HG02970 (cell line): ENCODE data around the gene KNL1.
"Not testable (repeated sequence)": the region's sequence is repeated elsewhere in the genome, so short reads cannot be mapped to it uniquely, and the experiment has no call there.

ENCODE experiments used
- ATAC-seq: cut with Tn5 transposase; IDR thresholded peaks from one replicate; pipeline ENCODE4 v1.9.1; 2021; ENCODE audit warnings: mild to moderate bottlenecking, moderate library complexity, moderate number of reproducible peaks; ENCODE audit not compliant: unreplicated experiment, low FRiP score

The KNL1 gene

GRCh38 chr15:40660686-40661085 is 66.6 kb downstream of the KNL1 start:
- no peak for ATAC-seq

DNA sequence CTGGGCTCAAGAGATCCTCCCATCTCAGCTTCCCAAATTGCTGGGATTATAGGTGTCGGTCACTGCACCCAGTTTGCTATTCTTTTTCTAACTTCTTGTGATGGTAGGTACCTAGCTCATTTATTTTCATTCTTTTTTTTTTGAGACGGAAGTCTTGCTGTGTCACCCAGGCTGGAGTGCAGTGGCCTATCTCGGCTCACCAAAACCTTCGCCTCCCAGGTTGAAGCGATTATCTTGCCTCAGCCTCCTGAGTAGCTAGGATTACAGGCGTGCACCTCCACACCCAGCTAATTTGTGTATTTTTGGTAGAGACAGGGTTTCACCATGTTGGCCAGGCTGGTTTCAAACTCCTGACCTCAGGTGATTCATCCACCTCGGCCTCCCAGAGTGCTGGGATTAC is 70.9 kb downstream of the KNL1 start:
- no peak for ATAC-seq

GRCh38 chr15:40676290-40676689 is 82.2 kb downstream of the KNL1 start:
- not testable (repeated sequence) for ATAC-seq

- ATAC-seq = not testable (repeated sequence)
Observed at GRCh38 chr15:40676906-40677305, 82.9 kb downstream of the KNL1 start.

DNA sequence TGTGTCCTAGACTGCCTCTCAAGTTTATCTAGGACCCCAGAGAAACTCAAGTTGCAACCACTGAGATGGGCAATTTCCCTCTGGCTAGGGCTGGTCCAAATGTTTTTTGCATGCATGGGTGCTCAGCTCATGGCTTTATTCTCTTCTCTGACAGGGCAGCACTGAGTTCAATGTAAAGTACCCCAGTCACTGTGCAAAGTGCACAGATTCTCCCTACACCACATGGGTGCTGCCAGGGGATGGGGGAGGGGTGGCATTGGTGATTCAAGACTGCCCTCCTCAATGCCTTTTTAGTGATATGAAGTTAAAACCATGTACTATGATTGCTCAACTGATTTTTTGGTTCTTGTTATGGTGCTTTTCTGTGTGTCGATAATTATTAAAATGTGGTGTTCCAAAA is 86.1 kb downstream of the KNL1 start:
- no peak for ATAC-seq

DNA sequence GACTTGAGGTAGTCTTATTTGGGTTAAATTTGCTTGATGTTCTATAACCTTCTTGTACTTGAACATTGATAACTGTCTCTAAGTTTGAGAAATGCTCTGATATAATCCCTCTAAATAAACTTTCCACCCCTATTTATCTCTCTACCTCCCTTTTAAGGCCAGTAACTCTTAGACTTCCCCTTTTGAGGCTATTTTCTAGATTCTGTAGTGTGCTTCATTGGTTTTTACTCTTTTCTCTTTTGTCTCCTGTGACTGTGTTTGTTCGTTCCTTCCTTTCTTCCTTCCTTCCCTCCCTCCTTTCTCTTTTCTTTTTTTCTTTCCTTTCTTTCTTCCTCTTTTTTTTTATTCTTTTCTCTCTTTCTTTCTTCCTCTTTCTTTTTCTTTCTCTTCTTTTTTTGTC is 86.9 kb downstream of the KNL1 start:
- not testable (repeated sequence) for ATAC-seq

DNA sequence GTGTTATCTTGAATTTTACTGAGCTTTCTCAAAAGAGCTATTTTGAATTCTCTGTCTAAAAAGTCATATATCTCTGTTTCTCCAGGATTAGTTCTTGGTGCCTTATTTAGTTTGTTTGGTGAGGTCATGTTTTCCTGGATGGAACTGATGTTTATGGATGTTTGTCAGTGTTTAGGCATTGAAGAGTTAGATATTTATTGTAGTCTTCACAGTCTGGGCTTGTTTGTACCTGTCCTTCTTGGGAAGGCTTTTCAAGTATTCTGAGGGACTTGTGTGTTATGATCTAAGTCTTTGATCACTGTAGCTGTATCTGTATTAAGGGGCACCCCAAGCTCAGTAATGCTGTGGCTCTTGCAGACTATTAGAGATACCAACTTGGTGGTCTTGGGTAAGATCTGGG is 90.3 kb downstream of the KNL1 start:
- ATAC-seq = no peak

DNA sequence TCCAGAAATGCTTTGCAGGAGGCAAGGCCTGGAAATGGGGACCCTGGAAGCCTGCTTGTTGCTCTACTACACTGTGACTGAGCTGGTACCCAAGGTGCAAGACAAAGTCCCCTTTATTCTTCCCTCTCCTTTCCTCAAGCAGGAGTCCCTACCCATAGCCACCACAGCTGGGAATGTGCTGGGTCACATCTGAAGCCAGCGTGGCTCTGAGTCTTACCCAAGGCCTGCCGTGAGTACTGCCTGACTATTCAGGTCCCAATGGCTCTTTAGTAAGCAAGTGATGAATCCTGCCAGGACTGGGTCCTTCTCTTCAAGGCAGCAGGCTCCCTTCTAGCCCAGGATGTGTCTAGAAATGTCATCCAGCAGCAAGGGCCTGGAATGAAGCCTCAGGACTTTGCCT is 91.3 kb downstream of the KNL1 start:
- ATAC-seq = no peak

DNA sequence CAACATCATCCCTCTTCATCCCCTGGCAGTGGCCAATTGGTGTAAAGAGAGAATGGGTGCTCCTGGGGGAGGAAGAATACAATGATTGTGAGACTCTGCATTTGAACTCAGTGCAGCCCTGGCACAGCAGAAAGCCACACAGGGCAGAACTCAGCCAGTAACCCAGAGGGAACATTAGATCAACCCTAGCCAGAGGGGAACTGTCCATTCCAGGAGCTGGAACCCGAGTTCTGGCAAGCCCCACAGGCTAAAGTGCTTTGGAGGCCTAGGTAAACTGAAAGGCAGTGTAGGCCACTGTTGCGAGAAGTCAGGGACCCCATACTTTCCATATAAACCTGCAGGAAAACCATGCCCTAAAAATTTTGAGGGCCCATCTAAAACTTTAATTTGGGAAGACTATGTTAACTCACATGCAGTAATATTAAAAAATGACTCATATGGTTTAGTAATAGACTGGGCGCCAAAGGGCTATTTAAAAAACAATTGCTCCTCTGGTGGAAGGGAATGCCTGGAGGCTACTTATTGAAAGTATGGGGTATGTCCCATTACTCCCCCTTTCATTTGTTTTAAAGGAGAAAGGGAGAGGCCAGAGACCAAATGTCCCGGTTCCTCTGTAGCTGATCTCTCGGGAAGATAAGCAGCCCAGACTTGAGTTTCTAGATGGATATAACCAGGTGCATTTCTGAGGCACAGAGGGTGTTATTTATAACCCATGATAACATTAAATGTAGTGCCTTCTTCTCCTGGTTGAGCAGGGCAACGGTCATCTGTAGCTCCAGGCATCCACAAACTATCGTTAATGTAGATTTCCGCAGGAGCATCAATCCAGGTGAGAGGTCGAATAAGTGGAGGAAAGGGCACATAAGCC is 95.1 kb downstream of the KNL1 start:
- ATAC-seq = no peak

DNA sequence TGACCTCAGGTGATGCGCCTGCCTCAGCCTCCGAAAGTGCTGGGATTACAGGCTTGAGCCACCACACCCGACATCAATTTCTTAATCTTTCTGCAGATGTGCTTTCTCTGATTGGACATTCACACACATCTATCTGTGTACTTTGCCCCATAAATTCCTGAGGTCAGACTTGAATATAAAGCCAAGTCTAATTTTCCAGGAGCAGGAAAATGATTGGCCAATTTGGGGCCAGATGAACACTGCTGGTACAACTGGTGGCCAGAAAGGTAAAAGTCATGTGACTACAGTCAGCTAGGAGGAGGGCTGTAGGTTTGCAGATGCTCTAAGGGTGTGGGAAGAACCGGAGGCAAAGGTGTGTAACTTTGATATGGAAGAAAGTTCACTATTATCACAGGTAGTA is 97.7 kb downstream of the KNL1 start:
- no peak for ATAC-seq

DNA sequence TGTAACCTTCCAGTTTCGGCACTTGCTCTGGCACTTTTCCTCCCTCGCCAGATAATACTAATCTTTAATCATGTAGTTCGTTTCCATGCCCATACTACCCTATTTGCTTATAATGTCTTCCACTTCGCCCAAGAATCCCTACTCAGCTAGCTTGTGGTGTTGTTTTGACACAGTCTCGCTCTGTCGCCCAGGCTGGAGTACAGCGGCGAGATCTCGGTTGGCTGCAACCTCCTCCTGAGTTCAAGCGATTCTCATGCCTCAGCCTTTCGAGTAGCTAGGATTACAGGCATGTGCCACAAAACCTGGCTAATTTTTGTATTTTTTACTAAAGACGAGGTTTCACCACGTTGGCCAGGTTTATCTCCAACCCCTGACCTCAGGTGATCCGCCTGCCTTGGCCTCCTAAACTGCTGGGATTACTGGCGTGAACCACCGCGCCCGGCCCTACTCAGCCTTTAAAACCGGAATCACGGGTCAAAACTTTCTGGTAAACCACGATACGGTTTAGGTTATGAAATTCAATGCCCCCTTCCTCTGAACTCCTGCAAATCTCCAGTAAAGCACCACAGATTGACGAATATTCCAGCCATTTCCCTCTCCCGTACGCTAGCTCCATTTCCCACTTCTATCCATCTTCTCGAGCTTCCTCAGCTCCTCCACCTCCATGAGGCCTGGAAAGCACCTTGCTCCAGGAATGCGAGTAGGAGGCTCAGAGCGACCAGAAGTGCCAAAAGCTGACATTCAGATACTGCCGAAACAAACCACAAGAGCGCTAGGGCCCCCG is 100.0 kb downstream of the KNL1 start:
- ATAC-seq = no peak

DNA sequence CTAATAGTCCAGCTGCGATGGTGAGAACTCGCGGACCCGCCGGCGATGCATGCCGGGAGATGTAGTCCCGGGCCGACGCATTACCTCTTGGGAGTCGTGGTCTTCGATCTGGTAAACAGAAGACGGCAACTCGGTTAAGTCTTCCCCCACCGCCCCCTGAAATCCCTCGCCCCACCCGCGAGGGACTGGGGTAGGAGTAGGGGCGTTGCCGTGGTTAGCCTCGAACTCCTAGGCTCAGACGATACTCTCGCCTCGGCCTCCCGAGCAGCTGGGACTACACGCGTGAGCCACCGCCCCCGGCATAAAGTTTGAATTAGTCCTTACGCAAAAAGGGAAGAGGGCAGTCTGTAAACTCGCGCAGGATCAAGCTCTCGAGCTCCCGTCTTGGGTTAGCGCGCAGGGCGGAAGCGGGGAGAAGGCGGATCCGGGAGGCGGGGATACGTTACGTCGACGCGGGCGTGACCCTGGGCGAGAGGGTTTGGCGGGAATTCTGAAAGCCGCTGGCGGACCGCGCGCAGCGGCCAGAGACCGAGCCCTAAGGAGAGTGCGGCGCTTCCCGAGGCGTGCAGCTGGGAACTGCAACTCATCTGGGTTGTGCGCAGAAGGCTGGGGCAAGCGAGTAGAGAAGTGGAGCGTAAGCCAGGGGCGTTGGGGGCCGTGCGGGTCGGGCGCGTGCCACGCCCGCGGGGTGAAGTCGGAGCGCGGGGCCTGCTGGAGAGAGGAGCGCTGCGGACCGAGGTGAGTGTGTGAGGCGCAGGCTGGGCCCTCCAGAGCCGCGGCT is 100.8 kb downstream of the KNL1 start, which contains the start of gene RAD51:
Gene RAD51, plus strand, starts transcription at position 487 of the 781 bp plus-strand sequence. CDS start 3,585 bp downstream, outside the sequence.
- ATAC-seq = peak; percentile 78

- no peak for ATAC-seq
Observed at GRCh38 chr15:40695469-40695890, 101.4 kb downstream of the KNL1 start.

- ATAC-seq = no peak
Observed at GRCh38 chr15:40696228-40696627, 102.2 kb downstream of the KNL1 start.

- no peak for ATAC-seq
Observed at GRCh38 chr15:40697916-40698315, 103.9 kb downstream of the KNL1 start.

DNA sequence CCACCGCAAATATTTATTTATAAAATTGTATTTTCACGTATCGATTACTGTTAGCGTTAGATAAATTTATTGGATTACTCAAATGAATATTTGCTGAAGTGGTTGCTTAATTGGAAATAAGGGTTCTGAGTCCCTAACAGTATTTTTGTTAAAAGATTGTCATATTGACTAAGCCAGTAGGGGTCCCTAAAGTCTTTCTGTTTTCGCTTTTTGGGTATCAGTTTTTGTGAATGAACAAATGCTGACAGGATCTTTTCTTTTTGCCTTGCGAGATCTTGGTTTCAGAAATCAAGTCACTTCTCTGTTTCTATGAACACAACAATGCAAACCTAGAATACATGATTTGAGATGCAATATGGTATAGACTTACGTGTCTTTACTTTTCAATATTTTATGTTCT is 108.0 kb downstream of the KNL1 start:
- ATAC-seq = no peak

DNA sequence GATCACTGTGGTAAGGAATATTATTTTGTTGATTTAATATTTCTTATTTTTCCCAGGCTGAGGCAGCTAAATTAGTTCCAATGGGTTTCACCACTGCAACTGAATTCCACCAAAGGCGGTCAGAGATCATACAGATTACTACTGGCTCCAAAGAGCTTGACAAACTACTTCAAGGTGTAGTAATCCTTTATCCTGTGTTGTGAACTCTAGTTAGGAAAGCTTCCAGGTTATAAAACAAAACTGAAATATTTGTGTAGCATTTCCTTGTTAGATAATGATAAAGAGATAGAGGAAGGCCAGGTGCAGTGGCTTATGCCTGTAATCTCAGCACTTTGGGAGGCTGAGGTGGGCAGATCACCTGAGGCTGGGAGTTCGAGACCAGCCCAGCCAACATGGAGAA is 112.1 kb downstream of the KNL1 start:
- ATAC-seq = no peak
